HepG2 (cell line): Measurements from ENCODE around the gene MAP3K19. TPM values are rescaled to one million over a fixed set of nuclear protein-coding genes. Genes with fewer than 3 reads are reported as not detected.

Experiments used
- ATAC-seq: fragments of 200-7000 bp; cut with Tn5 transposase; 3 replicates; pipeline ENCODE4 v1.9.1; 2020; ENCODE audit warnings: mild to moderate bottlenecking, moderate library complexity
- BruUV-seq: library from RNA; stranded (reverse); fragments of 400-500 nt; replicated peaks from 2 replicates; lab custom pipeline; 2021; lab: Mats Ljungman, UMichigan
- CTCF ChIA-PET: fragments of 300-600 bp; formaldehyde crosslinking; extraction: SDS; loops from one replicate; lab custom pipeline; 2021; ENCODE audit warnings: low total read pairs, inconsistent platforms, low intra/inter-chr PET ratio; lab: Yijun Ruan, JAX
- POLR2A ChIA-PET: fragments of 350-600 bp; sonication (Branson Sonifier 250); formaldehyde crosslinking; loops from one replicate; lab custom pipeline; 2020; ENCODE audit warnings: antibody characterized with exemption, inconsistent platforms; lab: Yijun Ruan, JAX
- DNase-seq: peaks from one replicate; pipeline ENCODE4 v3.0.0-alpha.2; 2015; ENCODE audit warnings: low spot score
- FAIRE-seq: peaks from 3 replicates; lab custom pipeline; 2011; peaks lifted over from hg19 to GRCh38; lab: Jason Lieb, UNC
- H2AFZ ChIP-seq: one replicate; pipeline ENCODE4 v1.6.1; 2011; ENCODE audit warnings: low read length, inconsistent platforms
- H3K27ac ChIP-seq: fragments of 300-600 bp; 3 replicates; pipeline ENCODE4 v1.8.0; 2011; ENCODE audit warnings: mixed run types, mild to moderate bottlenecking, mixed read lengths, low read length, inconsistent platforms; ENCODE audit not compliant: insufficient read depth; ENCODE audit errors: extremely low read length
- H3K27me3 ChIP-seq, 2 experiments: fragments of 200-600 bp in 1 of 2; 2 replicates in 1 of 2; 3 replicates in 1 of 2; pipeline versions ENCODE4 v1.6.0 to v1.8.0; 2011; ENCODE audit warnings: low read length in 2 of 2, mild to moderate bottlenecking in 2 of 2, moderate library complexity in 2 of 2, inconsistent platforms in 1 of 2; ENCODE audit not compliant: insufficient read depth in 2 of 2, control insufficient read depth in 1 of 2
- H3K36me3 ChIP-seq, 2 experiments: fragments of 200-600 bp in 1 of 2; replicated peaks in 1 of 2; 2 replicates in 1 of 2; 3 replicates in 1 of 2; pipeline versions ENCODE4 v1.5.1 to v1.8.0; 2011; ENCODE audit warnings: low read length in 2 of 2, inconsistent platforms in 1 of 2; ENCODE audit not compliant: insufficient read depth in 2 of 2, control insufficient read depth in 1 of 2
- H3K4me1 ChIP-seq: 2 replicates; pipeline ENCODE4 v1.5.1; 2012; ENCODE audit warnings: low read length, inconsistent platforms; ENCODE audit not compliant: insufficient read depth
- H3K4me2 ChIP-seq: 2 replicates; pipeline ENCODE4 v1.6.0; 2011; ENCODE audit warnings: low read depth, low read length, inconsistent platforms
- H3K4me3 ChIP-seq, 3 experiments: fragments of 200-600 bp in 1 of 3; sonication (generic), shearing (Covaris generic) in 1 of 3; replicated peaks in 1 of 3; 2 replicates each; pipeline ENCODE4 v1.5.1; 2011 to 2016; ENCODE audit warnings: low read length in 3 of 3, inconsistent platforms in 2 of 3, low read depth in 2 of 3, mild to moderate bottlenecking in 2 of 3, control low read depth in 1 of 3, mixed read lengths in 1 of 3; ENCODE audit not compliant: insufficient read depth in 1 of 3
- H3K79me2 ChIP-seq: one replicate; pipeline ENCODE4 v1.6.1; 2011; ENCODE audit warnings: low read length, inconsistent platforms; ENCODE audit not compliant: insufficient read depth
- H3K9ac ChIP-seq: 2 replicates; pipeline ENCODE4 v1.6.0; 2011; ENCODE audit warnings: mild to moderate bottlenecking, low read depth, low read length, inconsistent platforms; ENCODE audit not compliant: insufficient read depth
- H3K9me3 ChIP-seq: 2 replicates; pipeline ENCODE4 v1.5.1; 2012; ENCODE audit warnings: mild to moderate bottlenecking, low read length
- H4K20me1 ChIP-seq: 2 replicates; pipeline ENCODE4 v1.6.0; 2011; ENCODE audit warnings: inconsistent platforms, mild to moderate bottlenecking, low read length, moderate library complexity; ENCODE audit not compliant: insufficient read depth
- HCFC1 ChIP-seq: fragments of 150-350 bp; IDR thresholded peaks from 2 replicates; pipeline ENCODE4 v1.6.1; 2014; ENCODE audit warnings: low read depth, low read length
- IKZF5 ChIP-seq: IDR thresholded peaks from 2 replicates; pipeline ENCODE4 v1.6.1; 2018; ENCODE audit warnings: missing genetic modification reagents, mild to moderate bottlenecking, missing compliant biosample characterization
- MIER3 ChIP-seq: IDR thresholded peaks from 2 replicates; pipeline ENCODE4 v1.6.1; 2016; ENCODE audit warnings: missing compliant biosample characterization, borderline replicate concordance
- NFIB ChIP-seq: sonication (generic); formaldehyde crosslinking; IDR thresholded peaks from 2 replicates; pipeline ENCODE4 v1.9.0; 2021; ENCODE audit warnings: missing genetic modification reagents, mild to moderate bottlenecking, borderline replicate concordance
- NFYB ChIP-seq: sonication (generic); formaldehyde crosslinking; IDR thresholded peaks from 2 replicates; pipeline ENCODE4 v1.4.0; 2020; ENCODE audit warnings: missing genetic modification reagents
- POLR2AphosphoS2 ChIP-seq: IDR thresholded peaks from 2 replicates; pipeline ENCODE4 v1.6.1; 2011; ENCODE audit warnings: low read depth, low read length, improper control_type of control experiment
- RXRA ChIP-seq: sonication (generic); formaldehyde crosslinking; IDR thresholded peaks from 2 replicates; pipeline ENCODE4 v1.5.1; 2020; ENCODE audit warnings: missing genetic modification reagents
- SPEN ChIP-seq: sonication (generic); formaldehyde crosslinking; IDR thresholded peaks from 2 replicates; pipeline ENCODE4 v1.5.1; 2020; ENCODE audit warnings: low read depth, mild to moderate bottlenecking, missing genetic modification reagents
- TSC22D2 ChIP-seq: sonication (generic); formaldehyde crosslinking; IDR thresholded peaks from 2 replicates; pipeline ENCODE4 v1.5.1; 2020; ENCODE audit warnings: missing genetic modification reagents, mild to moderate bottlenecking, borderline replicate concordance
- ZNF275 ChIP-seq: sonication (generic); formaldehyde crosslinking; IDR thresholded peaks from 2 replicates; pipeline ENCODE4 v1.8.0; 2022; ENCODE audit warnings: missing genetic modification reagents, mild to moderate bottlenecking, inconsistent platforms, borderline replicate concordance
- ZNF672 ChIP-seq: sonication (generic); formaldehyde crosslinking; IDR thresholded peaks from 2 replicates; pipeline ENCODE4 v1.8.1; 2022; ENCODE audit warnings: missing genetic modification reagents
- ZNF83 ChIP-seq: sonication (generic); formaldehyde crosslinking; IDR thresholded peaks from 2 replicates; pipeline ENCODE4 v1.4.0; 2020; ENCODE audit warnings: missing genetic modification reagents, mild to moderate bottlenecking, borderline replicate concordance
- WGBS: methylation state at CpG from one replicate; pipeline ENCODE4 v1.1.6; 2017; ENCODE audit warnings: low lambda C conversion rate; 5-methylcytosine and 5-hydroxymethylcytosine counted together
- in situ Hi-C: cut with HindIII; loops from 2 replicates; pipeline ENCODE4 v1.10.0; 2017; ENCODE audit warnings: low pct_unique_long_range_greater_than_20kb; ENCODE audit not compliant: extremely low pct_ligation_motif_present
- intact Hi-C: fragments of 100-400 bp; cut with micrococcal nuclease; formaldehyde crosslinking; loops from one replicate; pipeline ENCODE4 v1.10.0; 2022; ENCODE audit not compliant: unreplicated experiment
- polyA plus RNA-seq, 8 experiments: library from polyadenylated mRNA; depleted of rRNA in 3 of 8; stranded (reverse) in 7 of 8; unstranded in 1 of 8; fragments of >200 nt; fragmentation: Illumina TruSeq in 4 of 8; extraction: Trizol in 4 of 8; gene quantifications; 2 replicates each; pipeline versions ENCODE4 v1.2.1 to v1.2.3, GENCODE V29; 2011 to 2016; ENCODE audit warnings: low read depth in 4 of 8, missing spikeins in 1 of 8, mixed read lengths in 1 of 8; ENCODE audit not compliant: insufficient read depth in 1 of 8
- total RNA-seq, 5 experiments: library from RNA; depleted of rRNA; stranded (reverse); fragments of >200 nt; fragmentation: Illumina TruSeq; extraction: Trizol; gene quantifications; 2 replicates each; pipeline ENCODE4 v1.2.3, GENCODE V29; 2016; ENCODE audit warnings: low read depth in 1 of 5
- TF ChIP-seq, protein P1 (sequence below): sonication (generic); formaldehyde crosslinking; IDR thresholded peaks from 2 replicates; pipeline ENCODE4 v1.4.0; 2020; ENCODE audit warnings: missing genetic modification reagents

Gene MAP3K19
- total and polyA plus RNA-seq, 2 of the 13 experiments (the other 11 are each of a cell fraction or from before 2014, with no cell fraction given), result not detected

GRCh38 chr2:135052997-135053474 lies 5.8 kb upstream of the MAP3K19 start (continued):
- no peak for TF ChIP-seq ZNF275
- TF ChIP-seq, protein P1, sequence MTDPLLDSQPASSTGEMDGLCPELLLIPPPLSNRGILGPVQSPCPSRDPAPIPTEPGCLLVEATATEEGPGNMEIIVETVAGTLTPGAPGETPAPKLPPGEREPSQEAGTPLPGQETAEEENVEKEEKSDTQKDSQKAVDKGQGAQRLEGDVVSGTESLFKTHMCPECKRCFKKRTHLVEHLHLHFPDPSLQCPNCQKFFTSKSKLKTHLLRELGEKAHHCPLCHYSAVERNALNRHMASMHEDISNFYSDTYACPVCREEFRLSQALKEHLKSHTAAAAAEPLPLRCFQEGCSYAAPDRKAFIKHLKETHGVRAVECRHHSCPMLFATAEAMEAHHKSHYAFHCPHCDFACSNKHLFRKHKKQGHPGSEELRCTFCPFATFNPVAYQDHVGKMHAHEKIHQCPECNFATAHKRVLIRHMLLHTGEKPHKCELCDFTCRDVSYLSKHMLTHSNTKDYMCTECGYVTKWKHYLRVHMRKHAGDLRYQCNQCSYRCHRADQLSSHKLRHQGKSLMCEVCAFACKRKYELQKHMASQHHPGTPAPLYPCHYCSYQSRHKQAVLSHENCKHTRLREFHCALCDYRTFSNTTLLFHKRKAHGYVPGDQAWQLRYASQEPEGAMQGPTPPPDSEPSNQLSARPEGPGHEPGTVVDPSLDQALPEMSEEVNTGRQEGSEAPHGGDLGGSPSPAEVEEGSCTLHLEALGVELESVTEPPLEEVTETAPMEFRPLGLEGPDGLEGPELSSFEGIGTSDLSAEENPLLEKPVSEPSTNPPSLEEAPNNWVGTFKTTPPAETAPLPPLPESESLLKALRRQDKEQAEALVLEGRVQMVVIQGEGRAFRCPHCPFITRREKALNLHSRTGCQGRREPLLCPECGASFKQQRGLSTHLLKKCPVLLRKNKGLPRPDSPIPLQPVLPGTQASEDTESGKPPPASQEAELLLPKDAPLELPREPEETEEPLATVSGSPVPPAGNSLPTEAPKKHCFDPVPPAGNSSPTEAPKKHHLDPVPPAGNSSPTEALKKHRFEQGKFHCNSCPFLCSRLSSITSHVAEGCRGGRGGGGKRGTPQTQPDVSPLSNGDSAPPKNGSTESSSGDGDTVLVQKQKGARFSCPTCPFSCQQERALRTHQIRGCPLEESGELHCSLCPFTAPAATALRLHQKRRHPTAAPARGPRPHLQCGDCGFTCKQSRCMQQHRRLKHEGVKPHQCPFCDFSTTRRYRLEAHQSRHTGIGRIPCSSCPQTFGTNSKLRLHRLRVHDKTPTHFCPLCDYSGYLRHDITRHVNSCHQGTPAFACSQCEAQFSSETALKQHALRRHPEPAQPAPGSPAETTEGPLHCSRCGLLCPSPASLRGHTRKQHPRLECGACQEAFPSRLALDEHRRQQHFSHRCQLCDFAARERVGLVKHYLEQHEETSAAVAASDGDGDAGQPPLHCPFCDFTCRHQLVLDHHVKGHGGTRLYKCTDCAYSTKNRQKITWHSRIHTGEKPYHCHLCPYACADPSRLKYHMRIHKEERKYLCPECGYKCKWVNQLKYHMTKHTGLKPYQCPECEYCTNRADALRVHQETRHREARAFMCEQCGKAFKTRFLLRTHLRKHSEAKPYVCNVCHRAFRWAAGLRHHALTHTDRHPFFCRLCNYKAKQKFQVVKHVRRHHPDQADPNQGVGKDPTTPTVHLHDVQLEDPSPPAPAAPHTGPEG (CRISPR knock-in tag), result no peak

DNA sequence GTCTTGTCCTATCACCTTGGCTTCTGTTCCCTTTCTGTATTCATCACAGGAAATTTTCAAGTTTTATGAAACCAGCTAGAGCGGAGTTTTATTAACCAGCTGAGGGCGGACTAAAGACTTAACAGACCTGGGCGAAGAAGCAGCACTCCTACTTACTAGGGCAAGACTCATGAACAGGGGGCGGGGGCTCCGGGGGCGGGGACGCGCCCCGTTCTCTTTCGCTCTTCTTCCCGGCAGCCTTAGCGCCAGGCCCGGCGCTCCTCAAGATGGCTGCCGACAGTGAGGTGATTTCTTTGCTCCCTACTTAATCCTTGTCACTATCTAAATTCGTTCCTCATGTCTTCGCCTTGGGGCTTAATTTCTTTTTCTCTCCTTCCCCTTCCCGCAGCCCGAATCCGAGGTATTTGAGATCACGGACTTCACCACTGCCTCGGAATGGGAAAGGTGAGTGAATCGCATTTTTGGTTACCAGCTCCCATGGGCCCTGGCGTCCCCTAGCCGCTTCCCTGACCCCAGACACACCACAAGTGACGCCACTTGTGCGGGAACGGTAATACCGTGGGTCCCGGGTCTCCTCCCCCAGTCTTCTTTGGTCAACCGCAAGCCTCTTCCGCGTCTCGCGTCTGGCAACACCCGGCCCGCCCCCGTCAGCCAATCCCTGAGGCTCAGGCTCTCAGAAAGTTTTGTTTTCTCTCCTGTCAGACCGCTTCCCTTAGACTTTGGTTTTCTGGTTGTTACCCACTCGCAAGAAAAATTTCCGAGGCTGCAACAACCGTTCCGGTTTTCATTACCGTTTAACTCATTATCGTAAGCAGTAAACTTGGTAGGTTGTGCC lies 5.0 kb upstream of the MAP3K19 start, which contains the start of gene RAB3GAP1:
TSS of gene RAB3GAP1 (plus strand) at position 251 of the 835 bp plus-strand sequence. CDS start at position 267, 16 bp downstream.
- no peaks in the 10 kb centered on the region for H3K9me3 ChIP-seq
- peaks cover 76% of the 10 kb centered on the region for H3K4me1 ChIP-seq
- peak within 1 kb of the TSS; percentile 76 to 85 (median 77) for H3K4me3 ChIP-seq
- intact Hi-C loops, result loop anchor here (5.0 to 10.0 kb wide), 2 partner anchors 40 to 137 kb away; partner anchors contain the start of gene CCNT2
- in situ Hi-C loops, result no loop called here
- peaks cover 13% of the 10 kb centered on the region for H4K20me1 ChIP-seq
- H2AFZ ChIP-seq, result peak within 1 kb of the TSS; percentile 99
- H3K79me2 ChIP-seq, result peaks cover 46% of the 10 kb centered on the region
- 2% methylated on average over 45 of the region's 45 CpGs for WGBS
- H3K4me2 ChIP-seq, result peak within 1 kb of the TSS; percentile 85
- H3K27me3 ChIP-seq, result no peaks in the 10 kb centered on the region; a peak in 1 of 5 replicates
- peak within 1 kb of the TSS; percentile 91 for H3K9ac ChIP-seq
- peak; percentile 72 for DNase-seq
- H3K36me3 ChIP-seq, result peaks cover 0 to 3% of the 10 kb centered on the region in 2 experiments; a peak in 1 of 5 replicates
- ChIA-PET POLR2A (interaction anchor here (0.6 to 2.8 kb wide), 4 partner anchors 37 to 383 kb away, joined by 3 to 10 read pairs (median 3); partner anchors contain the start of gene CCNT2), CTCF (no interaction called here)
- peak within 1 kb of the TSS; percentile 88 for H3K27ac ChIP-seq
- peak; percentile 85 for ATAC-seq
- FAIRE-seq, result peak; percentile 79
- TSS peak; percentile 86 for BruUV-seq
- TF ChIP-seq SPEN, result no peak; the same call in 1 of the 2 replicates
- peak; percentile 89; the same call in 1 of the 2 replicates for TF ChIP-seq TSC22D2 (CRISPR knock-in tag)
- TF ChIP-seq IKZF5, result peak; percentile 53
- TF ChIP-seq NFYB (CRISPR knock-in tag), result peak; percentile 16
- peak; percentile 50; the same call in 1 of the 2 replicates for TF ChIP-seq MIER3 (CRISPR knock-in tag)
- TF ChIP-seq RXRA (CRISPR knock-in tag), result peak; percentile 42; the same call in 1 of the 2 replicates
- no peak for TF ChIP-seq POLR2AphosphoS2
- peak; percentile 72; the same call in 1 of the 2 replicates for TF ChIP-seq ZNF83 (CRISPR knock-in tag)
- no peak for TF ChIP-seq NFIB
- TF ChIP-seq HCFC1, result no peak
- no peak for TF ChIP-seq ZNF672 (CRISPR knock-in tag)
